Non-pigmented ciliary epithelial cell (primary cell): ENCODE results near the gene ANKRD27.
A peak's percentile ranks its signal among the peaks of the same experiment; 100 is the strongest.
"Not testable (repeated sequence)": the region's sequence is repeated elsewhere in the genome, so short reads cannot be mapped to it uniquely, and the experiment has no call there.

Experiments
- DNase-seq: peaks from one replicate; pipeline ENCODE4 v3.0.0-alpha.2; 2010; ENCODE audit warnings: low read depth

The ANKRD27 gene

DNA sequence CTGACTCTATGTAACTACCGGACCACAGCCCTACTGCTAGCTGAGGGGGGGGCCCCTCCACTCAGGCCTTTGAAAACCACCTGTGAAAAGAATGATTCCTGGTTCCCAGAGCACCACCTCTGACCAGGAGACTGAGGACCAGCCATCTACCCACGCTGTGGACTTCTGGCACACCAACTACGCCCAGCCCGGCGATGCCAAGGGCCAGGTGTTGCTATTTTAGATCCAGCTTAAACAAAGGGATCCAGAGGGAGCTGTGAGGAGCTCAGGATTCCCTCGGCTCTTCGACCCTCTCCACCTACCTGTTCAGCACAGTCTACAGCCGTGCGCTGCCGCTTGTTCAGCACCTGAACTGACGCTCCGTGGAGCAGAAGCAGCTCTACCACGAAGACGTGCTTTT, 71.0 kb downstream of the ANKRD27 start:
- DNase-seq: no peak

DNA sequence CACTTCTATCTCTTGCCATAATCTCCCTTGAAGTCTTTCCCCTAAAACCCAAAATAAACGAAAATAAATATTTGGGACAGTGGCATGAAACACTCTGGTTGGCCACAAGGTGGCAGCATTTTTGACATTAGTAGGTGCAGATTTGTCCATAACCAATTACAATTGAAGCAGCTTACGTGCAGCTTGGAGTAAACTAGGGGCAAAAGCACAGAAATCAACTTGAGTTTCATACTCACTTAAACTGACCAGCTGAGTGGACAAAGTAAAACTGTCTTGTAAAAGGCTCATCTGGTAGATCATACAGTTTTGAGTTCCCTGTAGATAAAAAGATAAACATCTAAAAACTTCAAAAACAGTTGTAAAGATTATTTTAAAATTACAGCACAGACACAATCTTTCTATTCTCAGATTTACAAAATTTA, 75.2 kb downstream of the ANKRD27 start:
- DNase-seq: peak; percentile 28

DNA sequence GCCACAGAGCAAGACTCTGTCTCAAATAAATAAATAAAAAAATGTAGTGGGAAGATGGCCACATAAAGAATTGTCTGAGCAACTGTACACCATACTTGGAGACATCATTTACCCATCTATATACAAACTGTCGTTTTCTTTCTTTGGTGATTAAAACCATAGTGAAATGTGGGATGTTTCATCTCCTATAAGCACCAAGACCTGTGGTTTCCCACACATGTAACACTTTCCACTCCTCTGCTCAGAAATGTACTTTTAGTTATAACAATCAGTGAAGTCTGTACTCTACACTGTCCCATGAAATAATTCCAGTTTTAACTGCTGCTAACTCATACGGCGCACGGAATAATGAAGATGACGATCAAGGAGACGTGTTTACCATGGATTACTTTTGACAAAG, 75.7 kb downstream of the ANKRD27 start:
- no peak for DNase-seq

DNA sequence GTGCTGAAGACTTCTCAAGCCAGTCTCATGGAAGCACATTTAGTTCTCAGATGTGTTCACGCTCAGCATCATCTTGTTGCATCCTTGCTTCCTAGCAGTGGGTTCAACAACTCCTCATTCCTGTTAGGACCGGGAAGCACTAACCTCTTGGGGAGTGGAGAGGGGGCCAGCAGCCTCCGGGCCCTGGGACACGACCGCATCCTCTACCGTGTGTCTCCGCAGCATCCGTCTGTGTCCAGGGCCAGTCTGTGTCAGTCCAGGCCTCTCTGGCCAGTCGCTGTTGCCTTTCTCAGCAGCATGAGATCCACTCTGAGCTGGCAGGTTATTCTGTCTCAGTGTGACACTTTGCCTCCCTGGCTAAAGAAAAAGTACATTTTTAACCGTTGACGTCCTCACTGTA, 77.0 kb downstream of the ANKRD27 start:
- DNase-seq: no peak

DNA sequence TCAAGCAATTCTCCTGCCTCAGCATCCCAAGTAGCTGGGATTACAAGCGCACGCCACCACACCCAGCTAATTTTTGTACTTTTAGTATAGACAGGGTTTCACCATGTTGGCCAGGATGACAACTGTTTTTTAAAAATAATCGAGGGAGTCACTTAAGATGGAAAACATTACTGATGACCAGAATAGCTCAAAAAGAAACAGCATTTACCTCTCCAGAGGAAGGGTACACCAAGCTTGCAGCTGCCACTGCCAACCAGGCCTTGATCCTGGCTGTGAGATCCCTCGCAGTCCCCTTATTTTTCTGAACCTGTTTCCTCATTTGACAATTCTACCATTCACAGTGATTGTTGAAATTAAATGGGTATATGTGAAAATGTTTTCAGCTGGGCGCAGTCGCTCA, 79.5 kb downstream of the ANKRD27 start:
- DNase-seq: no peak

DNA sequence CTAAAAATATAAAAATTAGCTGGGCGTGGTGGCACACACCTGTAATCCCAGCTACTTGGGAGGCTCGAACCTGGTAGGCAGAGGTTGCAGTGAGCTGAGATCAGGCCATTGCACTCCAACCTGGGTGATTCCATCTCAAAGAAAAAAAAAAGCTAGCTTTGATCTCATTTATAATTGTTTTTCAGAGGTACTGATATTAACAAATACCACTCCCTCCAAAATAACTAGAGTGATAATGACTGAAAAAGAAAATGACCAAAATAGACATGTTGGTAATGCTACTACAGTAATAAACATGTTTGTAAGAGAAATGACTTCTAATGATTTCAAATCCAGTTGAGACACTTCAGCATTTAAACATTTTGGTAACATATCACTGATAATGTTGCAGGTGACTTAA, 81.0 kb downstream of the ANKRD27 start:
- no peak for DNase-seq

DNA sequence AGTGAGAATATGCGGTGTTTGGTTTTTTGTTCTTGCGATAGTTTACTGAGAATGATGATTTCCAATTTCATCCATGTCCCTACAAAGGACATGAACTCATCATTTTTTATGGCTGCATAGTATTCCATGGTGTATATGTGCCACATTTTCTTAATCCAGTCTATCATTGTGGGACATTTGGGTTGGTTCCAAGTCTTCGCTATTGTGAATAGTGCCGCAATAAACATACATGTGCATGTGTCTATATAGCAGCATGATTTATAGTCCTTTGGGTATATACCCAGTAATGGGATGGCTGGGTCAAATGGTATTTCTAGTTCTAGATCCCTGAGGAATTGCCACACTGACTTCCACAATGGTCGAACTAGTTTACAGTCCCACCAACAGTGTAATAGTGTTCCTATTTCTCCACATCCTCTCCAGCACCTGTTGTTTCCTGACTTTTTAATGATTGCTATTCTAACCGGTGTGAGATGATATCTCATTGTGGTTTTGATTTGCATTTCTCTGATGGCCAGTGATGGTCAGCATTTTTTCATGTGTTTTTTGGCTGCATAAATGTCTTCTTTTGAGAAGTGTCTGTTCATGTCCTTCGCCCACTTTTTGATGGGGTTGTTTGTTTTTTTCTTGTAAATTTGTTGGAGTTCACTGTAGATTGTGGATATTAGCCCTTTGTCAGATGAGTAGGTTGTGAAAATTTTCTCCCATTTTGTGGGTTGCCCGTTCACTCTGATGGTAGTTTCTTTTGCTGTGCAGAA, 87.1 kb downstream of the ANKRD27 start:
- DNase-seq: not testable (repeated sequence)

DNA sequence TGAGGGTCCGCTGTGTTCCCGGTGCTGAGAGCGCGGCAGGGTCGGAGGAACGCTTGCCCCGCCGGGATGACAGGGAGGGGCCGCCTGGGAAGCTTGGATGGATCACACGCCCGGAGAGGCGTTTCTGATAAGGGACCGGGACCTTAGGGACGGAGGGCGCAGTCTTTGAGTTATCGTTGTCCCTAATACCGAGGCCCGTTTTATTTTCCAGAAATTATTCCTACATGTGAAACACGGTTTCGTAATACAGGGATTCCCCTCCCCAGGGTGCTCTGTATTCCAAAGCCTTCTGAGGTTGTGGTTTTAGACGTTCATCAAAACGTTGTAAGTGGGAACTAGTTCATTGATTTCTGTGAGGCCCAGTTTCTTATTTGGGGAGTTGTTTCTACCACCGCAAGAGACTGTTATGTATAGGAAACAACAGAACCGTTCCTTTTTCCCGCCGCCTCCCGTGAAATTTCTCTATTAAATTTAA, 93.2 kb downstream of the ANKRD27 start:
- DNase-seq: no peak

DNA sequence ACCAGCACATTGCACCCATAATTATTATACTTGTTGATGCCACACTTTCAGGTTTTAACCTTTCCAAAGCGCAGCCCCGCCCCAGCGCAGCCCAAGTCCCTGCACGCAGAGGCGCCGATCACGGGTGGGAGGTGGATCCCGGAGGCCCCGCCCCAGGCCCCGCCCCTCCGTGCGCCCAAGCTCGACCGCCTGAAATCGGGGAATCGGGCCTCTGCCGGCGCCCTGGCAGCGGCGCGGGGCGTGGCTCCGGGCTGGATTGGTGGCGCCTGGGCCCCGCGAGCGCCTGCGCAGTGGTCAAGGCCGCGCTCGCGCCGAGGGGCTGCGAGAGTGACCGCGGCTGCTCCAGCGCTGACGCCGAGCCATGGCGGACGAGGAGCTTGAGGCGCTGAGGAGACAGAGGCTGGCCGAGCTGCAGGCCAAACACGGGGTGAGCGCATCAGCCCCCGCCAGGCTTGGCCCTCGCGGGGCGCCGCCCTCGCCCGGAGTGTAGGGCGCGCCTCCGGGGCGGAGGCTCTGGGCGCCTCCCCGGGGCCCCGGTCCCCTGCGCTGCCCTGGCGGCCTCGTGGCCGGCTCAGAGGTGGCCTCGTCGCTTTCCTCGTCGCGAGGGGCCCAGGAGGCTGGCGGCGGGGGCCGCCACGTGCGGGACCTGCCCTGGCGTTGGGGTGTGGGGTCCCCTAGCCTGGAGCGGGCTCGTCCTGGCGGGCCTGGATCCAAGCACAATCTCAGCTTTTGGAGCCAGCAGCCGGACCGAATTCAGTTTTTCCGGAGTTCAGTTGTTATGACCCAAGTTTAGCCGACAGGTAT, 93.9 kb downstream of the ANKRD27 start, which contains the start of gene PDCD5:
TSS of gene PDCD5 (plus strand) at position 290 of the 804 bp plus-strand sequence. CDS start at position 362, 72 bp downstream.
- peak; percentile 43 for DNase-seq

DNA sequence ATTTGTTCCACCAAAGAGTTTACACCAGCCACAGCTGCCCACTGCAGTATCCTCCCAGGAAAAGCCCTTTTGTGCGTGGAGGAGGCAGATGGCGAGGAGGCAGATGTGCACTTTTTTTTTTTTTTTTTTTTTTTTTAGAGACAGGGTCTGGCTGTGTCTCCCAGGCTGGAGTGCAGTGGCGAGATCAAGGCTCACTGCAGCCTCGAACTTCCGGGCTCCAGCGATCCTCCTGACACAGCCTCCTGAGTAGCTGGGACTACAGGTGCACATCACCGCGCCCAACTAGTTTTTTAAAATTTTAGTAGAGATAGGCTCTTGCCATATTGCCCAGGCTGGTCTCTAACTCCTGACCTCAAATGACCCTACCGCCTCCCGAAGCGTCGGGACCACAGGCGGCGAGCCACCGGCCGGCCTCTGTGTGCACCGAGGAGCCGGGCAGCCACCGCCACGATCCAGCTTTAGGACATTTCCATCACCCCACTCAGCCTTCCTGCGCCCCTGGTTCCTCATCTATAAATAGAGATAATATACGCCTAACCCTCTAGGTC, 94.6 kb downstream of the ANKRD27 start:
- no peak for DNase-seq

DNA sequence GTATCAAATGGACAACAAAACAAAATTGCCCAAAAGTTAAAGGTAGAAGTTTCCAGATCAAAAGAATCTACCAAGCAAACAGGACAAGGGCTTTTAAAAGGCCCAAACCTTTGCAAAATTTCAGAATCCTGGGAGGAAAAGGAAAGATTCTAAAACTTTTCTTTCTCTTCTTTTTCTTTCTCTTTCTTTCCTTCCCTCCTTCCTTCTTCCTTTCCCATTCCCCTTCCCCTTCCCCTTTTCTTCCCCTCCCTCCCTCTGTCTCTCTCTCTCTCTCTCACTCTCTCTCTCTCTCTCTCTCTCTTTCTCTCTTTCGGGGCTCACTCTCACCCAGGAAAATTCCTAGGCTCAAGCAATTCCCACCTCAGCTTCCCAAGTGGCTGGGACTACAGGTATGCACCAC, 98.2 kb downstream of the ANKRD27 start:
- no peak for DNase-seq

DNA sequence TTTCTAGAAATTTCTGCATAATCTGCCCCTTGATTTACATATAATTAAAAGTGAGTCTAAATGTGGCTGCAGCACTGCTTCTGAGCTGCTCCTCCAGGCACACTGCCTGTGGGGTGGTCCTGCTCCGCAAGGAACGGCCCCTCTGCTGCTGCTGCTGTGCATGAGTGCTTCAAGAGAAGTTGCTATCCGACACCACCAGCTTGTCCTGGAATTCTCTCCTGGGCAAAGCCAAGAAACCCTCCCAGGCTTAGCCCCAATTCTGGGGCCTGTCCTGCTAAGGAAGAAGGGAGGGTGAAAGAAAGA, 101.5 kb downstream of the ANKRD27 start:
- no peak for DNase-seq

DNA sequence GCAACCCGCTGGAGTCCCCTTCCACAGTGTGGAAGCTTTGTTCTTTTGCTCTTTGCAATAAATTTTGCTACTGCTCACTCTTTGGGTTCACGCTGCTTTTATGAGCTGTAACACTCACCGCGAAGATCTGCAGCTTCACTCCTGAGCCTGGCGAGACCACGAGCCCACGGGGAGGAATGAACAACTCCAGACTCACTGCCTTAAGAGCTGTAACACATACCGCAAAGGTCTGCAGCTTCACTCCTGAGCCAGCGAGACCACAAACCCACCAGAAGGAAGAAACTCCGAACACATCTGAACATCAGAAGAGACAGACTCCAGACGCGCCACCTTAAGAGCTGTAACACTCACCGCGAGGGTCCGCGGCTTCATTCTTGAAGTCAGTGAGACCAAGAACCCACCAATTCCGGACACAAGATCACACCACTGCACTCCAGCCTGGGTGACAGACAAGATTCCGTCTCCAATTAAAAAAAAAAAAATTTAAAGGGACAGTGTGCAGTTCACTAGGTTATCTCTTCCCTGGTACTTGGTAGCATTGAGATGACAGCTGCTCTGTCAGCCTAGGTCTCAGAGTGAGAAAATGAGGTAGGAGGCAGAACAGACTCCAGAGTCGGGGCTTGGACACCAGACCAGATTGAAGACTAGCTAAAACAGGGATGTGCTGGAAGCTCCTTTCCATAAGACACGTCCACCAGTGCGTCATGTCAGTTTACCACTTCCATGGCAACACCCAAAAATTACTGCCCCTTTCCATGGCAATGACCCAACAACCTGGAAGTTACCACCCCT, 102.1 kb downstream of the ANKRD27 start:
- DNase-seq: not testable (repeated sequence)

DNA sequence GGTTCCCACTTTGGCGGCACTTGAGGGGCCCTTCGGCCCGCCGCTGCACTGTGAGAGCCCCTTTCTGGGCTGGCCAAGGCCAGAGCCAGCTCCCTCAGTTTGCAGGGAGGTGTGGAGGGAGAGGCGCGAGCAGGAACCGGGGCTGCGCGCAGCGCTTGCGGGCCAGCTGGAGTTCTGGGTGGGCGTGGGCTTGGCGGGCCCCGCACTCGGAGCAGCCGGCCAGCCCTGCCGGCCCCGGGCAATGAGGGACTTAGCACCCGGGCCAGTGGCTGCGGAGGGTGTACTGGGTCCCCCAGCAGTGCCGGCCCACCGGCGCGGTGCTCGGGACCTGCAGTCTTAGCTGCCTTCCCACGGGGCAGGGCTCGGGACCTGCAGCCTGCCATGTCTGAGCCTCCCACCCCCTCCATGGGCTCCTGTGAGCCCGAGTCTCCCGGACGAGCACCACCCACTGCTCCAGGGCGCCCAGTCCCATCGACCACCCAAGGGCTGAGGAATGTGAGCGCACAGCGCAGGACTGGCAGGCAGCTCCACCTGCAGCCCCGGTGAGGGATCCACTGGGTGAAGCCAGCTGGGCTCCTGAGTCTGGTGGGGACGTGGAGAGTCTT, 103.4 kb downstream of the ANKRD27 start:
- not testable (repeated sequence) for DNase-seq

DNA sequence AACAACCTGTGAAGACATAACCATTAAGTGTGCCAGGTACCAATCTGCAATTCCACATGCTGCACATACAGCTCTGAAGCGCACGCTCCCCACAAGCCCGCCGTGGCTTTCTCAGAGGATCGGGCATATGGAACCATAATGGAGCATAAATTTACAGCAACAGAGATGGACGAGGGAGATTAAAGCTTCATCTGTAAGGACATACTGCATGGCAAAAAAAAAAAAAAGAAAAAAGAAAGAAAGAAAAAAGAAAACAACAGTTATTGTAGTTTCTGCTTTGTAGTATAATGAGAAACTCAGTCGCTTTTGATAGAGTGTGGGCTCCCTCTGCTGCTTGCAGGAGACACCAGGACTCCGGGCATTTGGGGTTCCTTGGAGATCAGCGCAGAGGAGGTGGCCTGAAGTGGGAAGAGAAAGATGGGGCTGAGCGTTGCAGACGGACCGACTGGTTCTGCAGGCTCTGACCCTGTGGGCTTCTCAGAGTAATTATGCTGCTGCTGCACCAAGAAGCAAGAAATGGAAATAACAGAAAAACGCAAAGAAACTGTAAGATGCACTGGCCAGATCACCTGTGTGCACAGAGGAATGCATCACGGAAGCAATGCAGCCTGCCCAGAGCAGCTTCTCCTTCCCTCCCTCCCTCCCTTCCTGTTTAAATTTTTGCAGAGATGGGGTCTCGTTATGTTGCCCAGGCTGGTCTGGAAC, 104.7 kb downstream of the ANKRD27 start:
- peak; percentile 13 for DNase-seq

DNA sequence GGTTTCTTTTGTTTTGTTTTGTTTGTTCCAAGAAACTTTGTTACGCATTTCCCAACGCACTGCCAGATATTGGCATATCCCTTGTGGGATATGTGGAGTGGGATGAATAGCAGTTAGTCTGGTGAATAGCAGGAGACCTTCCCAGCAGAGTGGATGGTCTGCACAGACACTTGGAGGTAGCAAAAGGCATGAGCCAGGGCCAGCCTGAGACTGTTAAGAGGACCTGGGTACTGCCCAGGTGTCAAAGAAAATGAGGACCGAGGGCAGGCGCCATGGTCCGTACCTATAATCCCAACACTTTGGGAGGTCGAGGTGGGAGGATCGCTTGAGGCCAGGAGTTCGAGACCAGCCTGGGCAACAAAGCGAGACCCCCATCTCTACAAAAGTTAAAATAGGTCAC, 107.5 kb downstream of the ANKRD27 start:
- DNase-seq: no peak

DNA sequence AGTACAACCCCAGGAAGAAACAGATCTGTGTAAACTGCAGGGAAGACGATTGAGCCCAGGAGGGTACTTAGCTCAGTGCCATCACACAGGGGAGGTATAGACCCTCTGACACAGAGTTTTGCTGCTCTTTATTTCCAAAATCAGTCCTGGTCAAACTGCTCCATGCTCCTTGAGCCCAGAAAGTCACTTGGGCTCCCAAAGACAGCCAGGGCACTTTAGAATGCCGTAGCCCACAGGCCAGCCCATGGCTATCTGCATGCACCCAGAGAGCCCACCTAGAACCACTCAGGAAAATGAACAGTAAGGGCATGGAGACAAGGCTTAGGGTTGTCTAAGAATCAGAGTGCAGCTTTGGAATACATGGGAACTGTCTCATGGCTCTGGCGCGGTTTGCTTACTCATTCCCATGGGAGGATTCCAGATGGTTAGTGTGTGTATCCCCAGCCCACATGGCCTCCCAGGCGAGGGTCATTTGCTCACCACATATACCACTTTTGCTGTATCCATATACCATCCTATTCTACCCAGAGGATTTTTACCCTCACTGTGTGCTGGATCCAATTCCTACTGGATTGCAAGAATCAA, 108.6 kb downstream of the ANKRD27 start:
- no peak for DNase-seq

DNA sequence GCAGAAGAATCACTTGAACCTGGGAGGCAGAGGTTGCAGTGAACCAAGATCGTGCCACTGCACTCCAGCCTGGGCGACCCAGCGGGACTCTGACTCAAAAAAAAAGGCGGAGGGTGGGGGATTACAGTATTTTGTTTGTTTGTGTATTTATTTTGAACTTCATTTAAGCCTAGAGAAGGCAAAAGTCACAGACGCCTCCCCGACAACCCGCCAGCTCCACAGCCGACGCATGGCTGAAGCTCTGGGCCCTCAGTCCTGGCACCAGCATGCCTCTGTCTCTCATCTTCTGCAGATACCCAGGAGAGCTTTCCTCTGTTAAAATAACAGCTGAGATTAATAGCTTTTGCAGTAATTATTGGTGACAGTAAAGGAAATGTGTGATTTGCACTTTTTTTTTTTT, 111.2 kb downstream of the ANKRD27 start:
- no peak for DNase-seq

DNA sequence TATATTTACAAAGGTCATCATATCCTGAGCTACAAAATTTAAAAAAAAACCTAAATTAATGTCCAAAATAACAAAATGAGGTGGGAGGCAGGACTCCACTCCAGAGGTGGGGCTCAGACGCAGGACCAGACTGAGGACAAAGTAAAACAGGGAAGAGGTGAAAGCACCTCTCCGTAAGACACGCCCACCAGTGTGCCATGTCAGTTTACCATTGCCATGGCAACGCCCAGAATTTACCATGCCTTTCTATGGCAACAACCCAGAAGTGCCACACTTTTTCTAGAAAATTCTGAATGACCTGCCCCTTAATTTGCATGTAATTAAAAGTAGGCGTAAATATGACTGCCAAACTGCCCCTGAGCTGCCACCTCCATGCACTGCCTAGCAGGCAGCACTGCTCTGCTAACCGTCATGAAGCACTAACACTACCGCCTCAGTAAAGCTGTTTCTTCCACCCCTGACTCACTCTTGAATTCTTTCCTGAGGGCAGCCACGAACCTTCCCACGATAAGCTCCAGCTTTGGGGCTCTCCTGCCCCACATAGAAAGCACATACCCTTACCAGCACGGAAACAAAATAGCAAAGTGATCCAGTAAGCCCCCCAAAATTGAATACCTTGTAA, 116.3 kb downstream of the ANKRD27 start:
- DNase-seq: no peak

DNA sequence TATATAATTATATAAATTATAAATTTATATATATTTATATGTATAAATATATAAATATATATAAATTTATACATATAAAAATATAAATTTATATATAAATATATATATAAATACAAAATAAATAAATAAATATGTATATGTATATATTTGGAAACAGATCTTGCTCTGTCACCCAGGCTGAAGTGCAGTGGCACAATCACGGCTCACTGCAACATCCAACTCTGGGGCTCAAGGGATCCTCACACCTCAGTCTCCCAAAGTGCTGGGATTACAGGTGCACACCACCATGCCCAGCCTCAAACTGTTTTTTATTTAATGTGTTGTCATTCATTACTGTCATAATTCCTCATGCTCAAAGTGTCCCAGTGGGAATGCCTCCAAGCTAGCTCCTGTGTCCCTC, 119.2 kb downstream of the ANKRD27 start:
- DNase-seq: no peak
